Measurements from ENCODE around the gene PRKAR1B. TPM values are rescaled to one million over a fixed set of nuclear protein-coding genes. Genes with fewer than 3 reads are reported as not detected.
A peak's percentile ranks its signal among the peaks of the same experiment; 100 is the strongest.

PRKAR1B gene
- total RNA-seq, 1 experiment from 2014 or later, result 43.3 TPM

DNA sequence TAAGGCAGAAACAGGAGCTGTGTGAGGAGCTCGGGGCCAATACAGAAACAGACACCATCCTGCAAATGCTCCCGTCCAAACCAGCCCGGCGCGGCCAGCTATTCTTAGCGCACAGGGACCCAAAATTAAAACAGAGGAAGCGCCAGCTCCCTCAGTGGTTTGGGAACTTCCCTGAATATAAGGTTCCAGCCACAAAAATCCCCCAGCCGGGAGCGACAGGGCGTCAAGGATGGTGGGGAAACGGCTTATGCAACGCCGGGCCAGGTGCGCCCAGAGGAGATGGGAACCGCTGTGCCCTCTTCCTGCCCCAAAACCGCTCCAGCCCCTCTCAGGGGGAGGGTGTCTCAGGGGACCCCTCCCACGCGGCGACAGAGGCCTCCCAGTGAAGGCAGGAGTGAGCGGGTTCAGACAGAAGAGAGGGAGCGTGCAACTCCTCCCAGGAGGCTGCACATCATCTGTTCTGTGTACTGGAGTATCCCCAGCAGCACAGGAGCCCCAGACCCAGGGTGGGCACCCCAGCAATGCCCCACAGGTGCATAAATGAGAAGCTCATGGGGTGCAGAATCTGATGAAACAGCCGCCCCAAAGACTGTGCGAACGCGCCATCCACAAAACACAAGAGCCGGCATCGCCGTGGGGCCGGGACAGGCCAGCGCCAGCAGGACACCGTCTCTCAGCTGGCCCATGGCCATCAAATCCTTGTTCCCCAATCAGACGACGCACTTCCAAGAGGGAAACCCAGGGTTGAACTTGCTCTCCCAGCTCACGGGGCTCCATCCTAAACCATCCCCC is 133.6 kb downstream of the PRKAR1B start:
- H3K9ac ChIP-seq (ENCODE audit: extremely low read depth, insufficient read length, low read length), result no peak overlapping the region
- H4K91ac ChIP-seq (ENCODE audit: insufficient read length, low read depth, low read length), result no peak overlapping the region
- H3K27ac ChIP-seq (ENCODE audit: insufficient read length, low read depth, low read length), result no peak overlapping the region
- H2BK5ac ChIP-seq (ENCODE audit: insufficient read length, low read length), result no peak overlapping the region
- no peaks in the 10 kb centered on the region for H3K27me3 ChIP-seq (ENCODE audit: insufficient read depth, low read length)
- no peak overlapping the region for H3K56ac ChIP-seq (ENCODE audit: insufficient read length, low read depth, low read length)
- no peaks in the 10 kb centered on the region for H3K23me2 ChIP-seq (ENCODE audit: insufficient read length, low read depth, low read length, poor library complexity, severe bottlenecking)
- Mint-ChIP-seq H3K27me3 (ENCODE audit: low read depth) (no peaks in the 10 kb centered on the region), H3K9me3 (peaks cover 3 to 7% of the 10 kb centered on the region in 2 experiments), H3K4me1 (peaks cover 0 to 4% of the 10 kb centered on the region in 2 experiments; a peak in 1 of 4 replicates), H3K36me3 (ENCODE audit: insufficient read depth in 1 of 3, low read depth in 3 of 3) (peaks cover 18 to 25% (median 21%) of the 10 kb centered on the region in 3 experiments), H3K27ac (peak overlapping the region in 1 of 3 experiments; percentile 52; a peak in 1 of 7 replicates), H3K4me3 (no peak overlapping the region)
- no peak overlapping the region for H3T11ph ChIP-seq (ENCODE audit: low read length)
- no peak overlapping the region for H3K18ac ChIP-seq (ENCODE audit: insufficient read length, low read depth, low read length)
- no peak for DNase-seq
- no peaks in the 10 kb centered on the region for H3K4me1 ChIP-seq (ENCODE audit: insufficient read depth, low read length)
- no peaks in the 10 kb centered on the region for H3K79me1 ChIP-seq (ENCODE audit: insufficient read depth, low read depth, low read length, poor library complexity, severe bottlenecking)
- H2AK5ac ChIP-seq (ENCODE audit: insufficient read length, low read length), result no peak overlapping the region
- H3K4me2 ChIP-seq (ENCODE audit: insufficient read depth, insufficient read length, low read length), result no peak overlapping the region
- no peak overlapping the region for H2AFZ ChIP-seq (ENCODE audit: low read length)
- H3K79me2 ChIP-seq (ENCODE audit: insufficient read depth, low read length), result no peaks in the 10 kb centered on the region
- H2BK15ac ChIP-seq (ENCODE audit: low read depth, low read length), result no peak overlapping the region
- no peak overlapping the region for H3K14ac ChIP-seq (ENCODE audit: insufficient read depth, low read length)
- no peak overlapping the region for H4K8ac ChIP-seq (replicated peaks; ENCODE audit: insufficient read length, low read depth, low read length)
- TF ChIP-seq, protein P1, sequence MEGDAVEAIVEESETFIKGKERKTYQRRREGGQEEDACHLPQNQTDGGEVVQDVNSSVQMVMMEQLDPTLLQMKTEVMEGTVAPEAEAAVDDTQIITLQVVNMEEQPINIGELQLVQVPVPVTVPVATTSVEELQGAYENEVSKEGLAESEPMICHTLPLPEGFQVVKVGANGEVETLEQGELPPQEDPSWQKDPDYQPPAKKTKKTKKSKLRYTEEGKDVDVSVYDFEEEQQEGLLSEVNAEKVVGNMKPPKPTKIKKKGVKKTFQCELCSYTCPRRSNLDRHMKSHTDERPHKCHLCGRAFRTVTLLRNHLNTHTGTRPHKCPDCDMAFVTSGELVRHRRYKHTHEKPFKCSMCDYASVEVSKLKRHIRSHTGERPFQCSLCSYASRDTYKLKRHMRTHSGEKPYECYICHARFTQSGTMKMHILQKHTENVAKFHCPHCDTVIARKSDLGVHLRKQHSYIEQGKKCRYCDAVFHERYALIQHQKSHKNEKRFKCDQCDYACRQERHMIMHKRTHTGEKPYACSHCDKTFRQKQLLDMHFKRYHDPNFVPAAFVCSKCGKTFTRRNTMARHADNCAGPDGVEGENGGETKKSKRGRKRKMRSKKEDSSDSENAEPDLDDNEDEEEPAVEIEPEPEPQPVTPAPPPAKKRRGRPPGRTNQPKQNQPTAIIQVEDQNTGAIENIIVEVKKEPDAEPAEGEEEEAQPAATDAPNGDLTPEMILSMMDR (conservative IDR thresholded peaks at IDR 0.05), result no peak
- no peak overlapping the region for H3K23ac ChIP-seq (ENCODE audit: insufficient read length, low read depth, low read length)
- no CpG with 5 or more reads among the region's 34 CpGs for WGBS (ENCODE audit: extremely low coverage, insufficient read length, low lambda C conversion rate)
- H2BK20ac ChIP-seq (ENCODE audit: low read depth, low read length, poor library complexity, severe bottlenecking), result no peak overlapping the region
- H4K5ac ChIP-seq (ENCODE audit: insufficient read length, low read depth, low read length), result no peak overlapping the region
- H4K20me1 ChIP-seq (ENCODE audit: control insufficient read depth, insufficient read depth, insufficient read length), result no peaks in the 10 kb centered on the region
- H3K9me3 ChIP-seq (ENCODE audit: control insufficient read depth, low read depth, low read length), result no peaks in the 10 kb centered on the region
- H2BK120ac ChIP-seq (ENCODE audit: low read depth, low read length, poor library complexity, severe bottlenecking), result no peak overlapping the region
- no peak overlapping the region for H3K4ac ChIP-seq (ENCODE audit: low read depth, low read length)
- no peak overlapping the region for H2BK12ac ChIP-seq (ENCODE audit: insufficient read length, low read depth, low read length)
